CD4-positive, alpha-beta T cell treated with Interleukin-12 subunit alpha and Interleukin-12 subunit beta, for 1 hour (primary cell): ENCODE measurements around the gene MTHFSD.

Experiments
- DNase-seq: peaks from one replicate; pipeline ENCODE4 v3.0.0-alpha.2; 2020

The MTHFSD gene

GRCh38 chr16:86510465-86511261 is 44.4 kb downstream of the MTHFSD start, which contains the start of gene FOXF1:
TSS of gene FOXF1 (plus strand) at chr16:86510527. CDS start at chr16:86510570, 43 bp downstream.
- DNase-seq: no peak

DNA sequence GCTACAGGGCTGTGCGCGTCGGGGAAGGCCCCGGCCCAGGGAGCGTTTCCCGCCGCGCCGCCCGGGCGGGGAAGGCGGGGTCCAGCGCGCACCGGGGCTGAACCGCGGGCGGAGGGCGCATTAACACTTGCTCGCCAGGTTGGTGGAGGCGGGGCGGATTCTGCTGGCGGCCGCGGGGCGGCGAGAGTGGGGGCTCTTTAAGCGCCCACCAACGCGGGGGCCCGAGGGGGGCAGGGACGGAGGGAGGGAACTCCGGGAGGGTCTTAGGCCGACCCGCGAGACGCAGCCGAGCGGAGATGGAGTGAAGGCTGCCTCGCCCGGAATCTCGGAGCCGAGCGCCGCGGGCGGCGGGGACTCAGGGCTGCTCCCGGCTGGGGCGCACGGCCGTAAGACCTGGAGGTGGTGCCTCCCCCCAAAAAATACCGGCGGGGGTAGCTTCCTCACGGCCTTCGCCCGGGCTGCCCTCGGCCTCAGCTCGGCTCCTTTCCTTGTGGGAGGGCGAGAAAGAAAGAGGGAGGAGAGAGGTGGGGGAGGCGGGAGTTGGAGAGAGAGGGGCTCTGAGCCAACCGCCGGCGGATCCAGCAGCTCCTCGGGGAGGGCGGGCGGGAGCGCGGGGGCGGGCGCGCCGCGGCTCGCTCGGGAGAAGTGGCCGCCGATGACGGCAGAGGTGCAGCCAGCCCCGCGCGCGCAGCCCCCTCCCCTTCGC is 45.1 kb downstream of the MTHFSD start:
- no peak for DNase-seq

DNA sequence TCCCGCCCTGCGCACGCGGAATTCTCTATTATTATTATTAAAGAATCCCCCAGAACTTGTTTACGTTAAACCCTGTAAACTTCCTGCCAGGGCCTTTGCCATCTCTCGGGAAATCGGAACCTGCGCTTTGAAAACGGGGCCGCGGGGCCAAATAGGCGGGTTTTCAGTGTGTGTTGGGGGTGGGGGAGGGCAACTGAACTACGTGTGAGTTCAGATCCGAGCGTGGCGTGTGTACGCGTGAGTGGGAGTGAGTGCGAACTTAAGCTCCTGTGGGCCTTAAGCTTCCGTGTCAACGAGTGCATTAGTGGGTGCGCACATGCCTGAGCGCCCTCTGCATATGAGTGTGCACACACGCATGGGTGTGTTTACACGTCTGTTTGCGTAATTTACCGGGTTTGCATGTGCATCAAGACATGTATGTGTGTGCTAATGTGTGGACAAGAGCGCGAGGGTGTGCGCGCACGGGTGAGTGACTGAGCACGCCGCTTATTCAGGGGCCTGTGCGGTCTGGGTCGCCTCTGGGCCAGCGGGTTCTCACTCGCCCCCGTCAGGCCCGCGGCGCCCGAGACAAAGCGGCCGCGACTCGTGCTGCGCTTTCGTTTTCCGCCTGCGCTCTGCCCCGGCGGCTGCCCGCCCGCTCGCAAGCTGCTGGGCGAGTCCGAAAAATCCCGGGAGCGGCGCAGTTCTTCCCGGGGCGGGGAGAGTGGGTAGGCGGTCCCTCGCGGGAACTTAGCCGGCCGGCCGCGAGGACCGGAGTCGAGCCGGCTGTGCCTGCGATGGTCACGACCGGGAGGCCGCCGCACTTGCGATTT is 45.9 kb downstream of the MTHFSD start:
- DNase-seq: no peak

DNA sequence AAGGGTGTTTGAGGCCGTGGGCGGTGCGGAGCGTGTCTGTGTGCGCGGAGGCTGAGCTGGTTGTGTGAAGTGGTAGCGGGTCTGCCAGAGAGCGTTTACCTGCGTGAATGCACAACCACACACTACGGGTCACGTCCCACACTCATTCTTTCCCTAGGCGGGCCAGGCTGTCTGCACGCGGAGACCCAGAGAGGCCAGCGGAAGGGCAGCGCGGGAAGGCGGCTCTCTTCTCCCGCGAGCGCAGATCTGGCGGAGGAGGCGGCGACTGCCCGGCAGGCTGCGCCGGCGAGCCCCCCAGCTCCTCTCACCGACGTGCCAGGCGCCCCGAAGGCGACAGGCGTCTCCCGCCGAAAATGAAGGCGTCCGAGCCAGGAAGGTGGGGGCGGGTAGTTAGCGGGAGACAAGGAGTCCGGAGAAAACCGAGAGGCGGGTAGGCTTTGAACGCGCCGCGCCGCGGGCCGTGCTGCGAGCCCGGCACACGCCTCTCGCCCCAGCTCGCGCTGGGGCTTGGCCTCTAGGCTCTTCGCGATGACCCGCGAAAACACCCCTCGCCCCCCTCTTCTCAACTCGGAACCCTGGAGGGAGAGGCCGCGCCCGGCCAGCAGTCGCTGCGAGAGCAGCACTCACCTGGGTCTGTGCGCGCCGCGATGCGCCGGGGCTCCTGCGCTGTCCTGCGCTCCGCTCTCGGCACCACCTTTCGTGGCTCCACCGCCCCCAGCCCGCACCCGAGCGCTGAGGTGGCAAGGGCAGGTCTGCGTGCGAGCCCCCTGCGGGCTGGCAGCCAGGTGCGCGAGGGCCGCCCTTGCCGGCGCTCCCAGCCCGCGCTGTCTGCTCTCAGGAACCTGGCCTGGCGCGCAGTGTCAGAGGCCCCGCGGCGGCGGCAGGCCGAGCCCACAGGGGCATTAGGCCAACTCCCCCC is 46.7 kb downstream of the MTHFSD start:
- DNase-seq: no peak

DNA sequence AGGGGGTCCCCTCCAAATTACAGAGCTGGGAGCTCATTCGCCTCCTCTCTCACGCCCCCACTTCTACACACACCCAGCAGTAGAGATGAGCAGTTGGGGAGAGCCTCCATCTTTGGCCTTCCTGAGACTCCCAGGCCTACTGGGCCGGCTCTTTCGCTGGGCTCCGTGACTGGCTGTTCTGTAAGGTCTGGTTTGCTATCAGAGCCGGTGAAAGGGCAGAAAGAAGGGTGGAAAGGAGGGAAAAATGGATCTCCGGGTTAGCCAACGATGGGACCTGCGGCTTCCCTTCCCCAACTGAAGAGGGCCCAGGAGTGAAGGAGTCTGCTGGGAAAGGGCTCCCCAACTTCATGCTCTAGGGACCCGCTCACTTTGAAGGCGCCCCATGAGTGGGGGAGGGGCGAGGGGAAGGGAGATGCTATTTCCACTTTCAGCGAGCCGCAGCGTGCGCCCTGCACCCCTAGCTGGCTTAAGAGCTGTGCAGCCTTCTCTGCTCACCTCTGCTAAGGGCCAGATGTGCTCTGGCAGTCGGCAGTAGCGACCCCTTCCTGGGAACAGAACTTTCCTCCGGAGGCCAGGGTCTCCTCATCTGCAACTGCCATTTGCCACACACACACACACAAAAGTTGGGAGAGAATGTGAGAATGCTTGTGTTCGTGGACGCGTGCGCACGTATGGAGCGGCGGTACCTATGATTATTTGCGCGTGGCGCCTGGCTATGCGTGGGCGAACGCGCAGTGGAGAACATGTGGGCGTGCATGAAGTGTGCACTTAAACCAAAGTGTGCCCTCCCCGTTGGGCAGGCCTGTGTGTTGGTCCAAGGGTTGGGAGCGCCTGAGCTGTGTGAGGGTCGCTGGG is 47.6 kb downstream of the MTHFSD start:
- no peak for DNase-seq

DNA sequence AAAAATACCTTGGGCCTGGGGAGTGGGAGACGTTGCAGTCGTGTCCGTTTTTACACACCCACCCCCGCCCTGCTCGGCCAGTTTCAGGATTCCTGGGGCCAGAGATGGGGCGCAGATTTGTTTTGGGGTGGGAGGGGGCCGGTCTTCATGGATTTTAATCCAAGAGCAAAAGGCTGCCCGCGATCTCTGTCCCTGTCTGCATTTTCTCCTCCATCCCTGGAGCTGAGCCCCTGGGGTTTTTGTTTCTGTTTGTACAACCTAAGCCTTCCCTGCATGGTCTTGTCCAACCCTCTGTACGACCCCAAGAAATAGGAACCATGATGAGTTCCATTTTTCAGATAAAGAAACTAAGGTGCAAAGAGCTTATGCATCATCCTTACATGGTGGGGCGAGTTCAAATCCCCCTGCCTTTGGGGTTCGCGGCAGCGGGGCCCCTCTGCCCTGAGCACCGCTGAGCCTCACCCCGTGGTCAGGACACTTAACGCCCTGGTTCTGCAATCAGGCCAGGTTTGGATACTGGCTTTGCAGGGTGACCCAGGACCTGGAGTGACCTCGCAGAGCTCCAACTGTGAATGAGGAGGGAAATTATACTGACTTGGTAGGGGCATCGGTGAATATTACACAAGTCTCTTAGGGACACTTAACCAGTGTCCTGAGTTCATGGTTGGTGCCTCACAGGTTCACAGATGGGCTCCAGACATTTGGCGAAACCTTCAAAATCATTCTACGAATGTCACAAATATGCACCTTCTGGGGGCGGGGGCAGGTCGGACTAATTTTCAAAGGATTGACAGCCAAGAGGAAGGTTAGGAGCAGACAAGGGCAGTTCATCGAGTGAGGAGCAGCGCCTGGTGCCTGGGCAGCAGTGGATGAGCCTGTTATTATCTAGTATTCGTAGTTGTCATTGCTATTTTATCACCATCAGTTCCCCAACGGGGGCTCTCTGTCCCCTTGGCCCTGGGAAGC is 48.9 kb downstream of the MTHFSD start:
- DNase-seq: no peak

DNA sequence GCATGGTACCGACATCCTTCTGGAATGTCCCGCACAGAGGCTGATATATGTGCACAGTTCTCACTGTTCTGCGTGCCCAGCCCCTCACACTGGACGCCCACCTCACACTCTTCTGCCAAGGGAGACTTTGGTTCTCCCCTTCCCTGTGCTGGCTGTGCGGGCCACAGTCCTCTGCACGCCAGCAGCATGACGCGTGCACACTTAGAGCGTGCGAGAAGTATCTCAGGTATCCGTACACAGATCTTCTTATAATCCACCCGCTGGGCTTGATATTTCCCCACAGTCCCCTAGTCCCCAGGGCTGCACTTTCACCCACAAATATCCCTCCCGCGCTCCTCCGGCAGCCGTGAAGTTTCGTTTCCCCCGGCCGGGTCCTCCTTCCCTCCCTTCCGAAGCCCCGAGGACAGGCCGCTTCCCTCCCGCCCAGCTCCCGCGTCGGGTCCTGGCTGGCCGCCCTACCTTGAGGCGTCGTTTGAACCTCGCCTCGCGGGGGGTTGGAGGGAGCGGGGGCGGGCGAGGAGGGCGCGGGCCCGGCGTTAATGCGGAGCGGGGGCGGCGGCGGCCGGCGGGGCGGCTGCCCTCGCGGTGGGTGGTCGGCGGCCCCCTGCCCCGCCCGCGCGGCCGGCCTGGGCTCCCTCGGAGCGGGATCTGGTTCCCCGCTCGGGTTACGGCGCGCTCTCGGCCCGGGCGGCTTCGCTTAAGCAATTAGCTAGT is 49.7 kb downstream of the MTHFSD start:
- DNase-seq: no peak

GRCh38 chr16:86504315-86505184 is 50.5 kb downstream of the MTHFSD start:
- no peak for DNase-seq

DNA sequence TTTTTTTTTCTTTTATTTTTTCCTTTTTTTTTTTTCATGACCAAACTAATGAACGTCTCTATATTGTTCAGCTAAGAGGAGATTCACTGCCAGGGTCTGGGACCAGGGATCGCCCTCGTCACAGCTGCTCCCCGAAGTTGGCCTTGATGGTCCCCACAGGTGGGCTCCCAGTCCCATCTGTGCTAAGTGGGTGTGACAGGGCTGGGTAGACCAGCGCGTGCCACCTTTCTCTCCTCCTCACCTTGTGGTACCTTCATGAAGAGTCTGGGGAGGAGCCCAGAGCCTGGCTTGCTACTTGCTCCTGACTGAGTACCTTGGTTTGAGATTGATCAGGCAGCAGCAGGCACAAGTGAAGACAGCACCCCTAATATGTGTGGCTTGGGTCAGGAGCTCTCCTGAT is 51.2 kb downstream of the MTHFSD start:
- DNase-seq: no peak

- DNase-seq: no peak
Measured at GRCh38 chr16:86502856-86503748, 51.9 kb downstream of the MTHFSD start.

DNA sequence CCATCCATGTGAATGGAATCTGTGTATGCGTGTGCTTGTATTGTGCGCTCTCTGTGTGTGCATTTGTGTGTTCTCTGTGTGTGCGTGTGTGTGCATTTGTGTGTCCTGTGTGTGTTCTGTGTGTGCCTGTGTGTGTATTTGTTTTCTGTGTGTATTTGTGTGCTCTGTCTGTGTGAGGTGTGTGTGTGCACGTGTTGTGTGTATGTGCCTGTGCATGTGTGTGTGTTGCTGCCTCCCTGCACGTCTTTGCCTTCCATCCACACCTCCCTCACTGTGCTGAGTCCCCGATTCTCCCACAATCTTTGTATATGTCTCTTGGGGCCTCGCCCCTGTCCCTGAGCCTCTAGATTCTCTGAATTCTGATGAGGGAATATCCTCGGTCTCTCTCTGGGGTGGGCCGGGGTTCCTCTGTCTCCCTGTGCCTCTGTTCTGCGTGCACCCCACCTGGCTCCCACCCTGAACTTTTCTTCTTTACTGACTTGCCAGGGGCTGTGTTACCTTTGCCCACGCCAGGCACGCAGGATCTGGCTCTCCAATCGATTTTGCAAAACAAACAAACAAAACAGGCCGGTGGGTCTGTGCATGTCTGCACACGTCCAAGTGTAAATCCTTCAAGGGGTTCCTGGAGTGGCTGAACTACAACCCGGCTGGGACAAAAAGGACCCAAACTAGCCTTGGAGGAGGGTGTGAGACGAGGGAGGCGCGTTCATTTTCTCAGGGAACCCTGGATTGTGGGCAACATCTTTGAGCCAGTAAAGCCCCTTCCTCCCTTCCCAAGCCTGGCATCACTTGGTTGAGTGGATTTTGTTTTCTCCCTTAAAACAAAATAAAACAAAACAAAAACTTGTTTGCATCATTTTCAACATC is 52.8 kb downstream of the MTHFSD start:
- DNase-seq: no peak

- DNase-seq: no peak
Measured at GRCh38 chr16:86500708-86501510, 54.1 kb downstream of the MTHFSD start.

- no peak for DNase-seq
Measured at GRCh38 chr16:86499889-86500707, 54.9 kb downstream of the MTHFSD start.

- DNase-seq: no peak
Measured at GRCh38 chr16:86499440-86499786, 55.6 kb downstream of the MTHFSD start.
